Common myeloid progenitor, CD34-positive (primary cell): Measurements from ENCODE around the gene PHKB.

ENCODE experiments used
- CTCF ChIA-PET: fragments of 350-600 bp; sonication (Branson Sonifier 250); formaldehyde crosslinking; loops from one replicate; lab custom pipeline; 2021; ENCODE audit warnings: antibody characterized with exemption; lab: Charles Lee
- POLR2A ChIA-PET: fragments of 350-600 bp; sonication (Branson Sonifier 250); formaldehyde crosslinking; loops from one replicate; lab custom pipeline; 2021; ENCODE audit warnings: antibody characterized with exemption; lab: Charles Lee
- DNase-seq, 3 donors: peaks; one replicate each; pipeline versions ENCODE4 v3.0.0 to v3.0.0-alpha.2; 2013
- H3K27ac ChIP-seq, 2 experiments: 1 replicate in 1 of 2; 2 replicates in 1 of 2; pipeline ENCODE4 v1.7.0; 2013; ENCODE audit warnings: inconsistent platforms in 2 of 2, low read length in 2 of 2, mild to moderate bottlenecking in 2 of 2, low read depth in 1 of 2, moderate library complexity in 1 of 2; ENCODE audit not compliant: severe bottlenecking in 2 of 2, insufficient read depth in 1 of 2, poor library complexity in 1 of 2
- H3K27me3 ChIP-seq, 5 experiments: replicated peaks in 2 of 5; 1 replicate in 3 of 5; 2 replicates in 2 of 5; pipeline versions ENCODE4 v1.6.1 to v1.7.0; 2013; ENCODE audit warnings: low read length in 4 of 5, mild to moderate bottlenecking in 2 of 5, moderate library complexity in 2 of 5, inconsistent platforms in 1 of 5; ENCODE audit not compliant: insufficient read depth in 5 of 5, control insufficient read depth in 4 of 5
- H3K36me3 ChIP-seq, 4 experiments: 1 replicate in 2 of 4; 2 replicates in 2 of 4; pipeline versions ENCODE4 v1.6.1 to v1.7.0; 2013; ENCODE audit warnings: low read length in 3 of 4, control low read depth in 1 of 4, mild to moderate bottlenecking in 1 of 4; ENCODE audit not compliant: control insufficient read depth in 4 of 4, insufficient read depth in 4 of 4
- H3K4me1 ChIP-seq, 4 experiments: 1 replicate in 3 of 4; 2 replicates in 1 of 4; pipeline versions ENCODE4 v1.6.1 to v1.7.1; 2013; ENCODE audit warnings: low read length in 3 of 4, mild to moderate bottlenecking in 3 of 4, control low read depth in 1 of 4, inconsistent platforms in 1 of 4, moderate library complexity in 1 of 4; ENCODE audit not compliant: control insufficient read depth in 4 of 4, insufficient read depth in 4 of 4; ENCODE audit errors: control extremely low read depth in 1 of 4
- H3K4me3 ChIP-seq, 7 experiments: 1 replicate in 4 of 7; 2 replicates in 3 of 7; pipeline versions ENCODE4 v1.5.1 to v1.7.0; 2013; ENCODE audit warnings: mild to moderate bottlenecking in 7 of 7, low read length in 6 of 7, moderate library complexity in 6 of 7, inconsistent platforms in 2 of 7, low read depth in 2 of 7, control low read depth in 1 of 7; ENCODE audit not compliant: insufficient read depth in 4 of 7, control insufficient read depth in 1 of 7; ENCODE audit errors: extremely low read depth in 1 of 7
- H3K9me3 ChIP-seq, 5 experiments: 1 replicate in 4 of 5; 2 replicates in 1 of 5; pipeline versions ENCODE4 v1.6.1 to v1.7.1; 2013; ENCODE audit warnings: low read length in 4 of 5, mild to moderate bottlenecking in 2 of 5, inconsistent platforms in 1 of 5, low read depth in 1 of 5, moderate library complexity in 1 of 5; ENCODE audit not compliant: control insufficient read depth in 4 of 5, insufficient read depth in 2 of 5; ENCODE audit errors: control extremely low read depth in 1 of 5
- WGBS: methylation state at CpG from one replicate; pipeline ENCODE4 v1.1.5; 2013; ENCODE audit not compliant: insufficient coverage; 5-methylcytosine and 5-hydroxymethylcytosine counted together

PHKB gene

DNA sequence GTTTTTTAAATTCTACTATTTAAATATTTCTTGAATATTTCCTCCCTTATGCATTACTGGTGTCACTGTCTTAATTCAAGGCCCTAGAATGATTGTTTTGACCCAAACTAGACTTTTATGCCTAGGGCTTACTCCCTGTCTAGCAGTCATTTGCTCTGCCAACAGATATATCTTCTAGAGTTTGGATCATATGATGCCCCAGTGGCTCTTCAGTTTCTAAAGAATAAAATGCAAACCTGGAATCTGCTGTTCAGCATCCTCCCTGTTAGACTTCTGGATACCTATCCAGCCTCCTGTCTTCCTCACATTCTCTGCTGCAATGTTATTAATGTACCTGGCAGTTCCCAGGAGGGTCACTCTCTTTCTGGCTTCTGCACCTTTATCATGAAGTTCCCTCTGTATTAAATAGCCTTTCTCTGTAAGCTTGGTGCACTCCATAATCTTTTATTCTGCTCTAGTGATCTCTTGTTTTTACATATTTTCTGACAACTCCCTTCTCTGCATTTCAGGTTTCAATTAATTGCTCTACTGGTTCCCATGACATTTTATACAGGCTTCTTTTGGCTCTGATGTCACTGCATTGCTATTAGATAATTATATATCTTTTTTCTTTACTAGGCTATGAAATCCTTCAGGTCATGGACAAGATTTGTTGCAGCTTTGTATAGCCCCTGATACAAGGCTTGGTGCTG is 15.7 kb downstream of the PHKB start:
- H3K27me3 ChIP-seq: no peaks in the 10 kb centered on the region
- no peak for DNase-seq
- CTCF ChIA-PET: interaction anchor here (1.1 to 1.3 kb wide), 2 partner anchors 15 kb away, joined by 3 read pairs; partner anchors contain the start of genes ITFG1 and PHKB
- peaks cover 4 to 9% (median 5%) of the 10 kb centered on the region in 4 experiments for H3K36me3 ChIP-seq
- POLR2A ChIA-PET: interaction anchor here (0.6 kb wide), 1 partner anchor 701 kb away, joined by 3 read pairs; no protein-coding TSS in a partner anchor
- H3K4me1 ChIP-seq: no peaks in the 10 kb centered on the region
- H3K9me3 ChIP-seq: peaks cover 0 to 4% (median 0%) of the 10 kb centered on the region in 5 experiments
- H3K4me3 ChIP-seq: no peak overlapping the region
- no peak overlapping the region for H3K27ac ChIP-seq

DNA sequence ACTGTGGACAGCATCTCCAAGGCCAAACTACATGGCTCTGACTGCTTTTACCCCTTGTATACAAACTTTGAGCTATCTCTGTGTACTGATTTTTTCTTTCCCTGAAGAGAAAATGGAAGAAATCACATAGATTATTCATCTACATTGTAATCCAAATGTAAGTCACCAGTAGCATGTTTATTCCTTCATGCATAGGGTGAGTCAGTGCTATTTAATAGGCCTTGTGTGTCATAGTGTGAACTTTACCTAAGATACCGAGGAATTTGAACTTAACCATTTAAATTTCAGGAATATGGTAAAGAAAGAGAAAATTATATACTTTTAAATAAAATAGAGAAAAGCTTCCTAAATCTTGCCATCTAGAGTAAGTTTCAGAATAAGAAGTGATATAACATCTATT is 16.5 kb downstream of the PHKB start:
- ChIA-PET CTCF (interaction anchor here (0.7 to 1.1 kb wide), 3 partner anchors 9 to 162 kb away, joined by 3 read pairs; no protein-coding TSS in a partner anchor), POLR2A (no interaction called here)

DNA sequence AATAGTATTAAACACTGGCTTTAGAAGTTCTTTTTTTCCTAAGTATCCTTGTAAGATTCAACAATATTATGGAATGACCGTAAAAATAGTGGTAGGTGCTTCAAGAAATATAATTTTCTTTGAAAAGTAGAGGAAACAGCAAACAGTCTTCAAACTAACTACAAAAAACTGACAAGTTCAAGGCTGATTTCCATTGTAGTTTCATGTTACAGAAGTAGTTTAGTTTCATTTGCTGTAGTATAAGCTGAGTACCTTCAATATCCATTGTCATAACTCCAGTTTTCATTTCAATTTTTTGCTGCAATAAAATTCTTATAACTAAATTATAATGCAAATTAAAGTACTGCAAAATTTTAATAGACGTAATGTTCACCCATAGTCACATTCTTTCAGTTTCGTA is 19.3 kb downstream of the PHKB start:
- Histone ChIP-seq H3K4me1 (no peaks in the 10 kb centered on the region), H3K9me3 (peaks cover 0 to 5% (median 2%) of the 10 kb centered on the region in 5 experiments), H3K27me3 (no peaks in the 10 kb centered on the region), H3K36me3 (peaks cover 4 to 11% (median 9%) of the 10 kb centered on the region in 4 experiments), H3K4me3 (no peak overlapping the region), H3K27ac (no peak overlapping the region)
- ChIA-PET POLR2A (no interaction called here), CTCF (no interaction called here)
- WGBS: no CpG with 5 or more reads among the region's 3 CpGs
- no peak for DNase-seq

More for the DNA sequence above, 16.5 kb downstream of the PHKB start:
- WGBS: no CpG with 5 or more reads among the region's 1 CpG
- H3K9me3 ChIP-seq: peaks cover 0 to 4% (median 0%) of the 10 kb centered on the region in 5 experiments
- no peak overlapping the region for H3K4me3 ChIP-seq
- H3K36me3 ChIP-seq: peaks cover 4 to 9% (median 8%) of the 10 kb centered on the region in 4 experiments
- no peaks in the 10 kb centered on the region for H3K4me1 ChIP-seq
- H3K27me3 ChIP-seq: no peaks in the 10 kb centered on the region
- no peak for DNase-seq
- H3K27ac ChIP-seq: no peak overlapping the region

DNA sequence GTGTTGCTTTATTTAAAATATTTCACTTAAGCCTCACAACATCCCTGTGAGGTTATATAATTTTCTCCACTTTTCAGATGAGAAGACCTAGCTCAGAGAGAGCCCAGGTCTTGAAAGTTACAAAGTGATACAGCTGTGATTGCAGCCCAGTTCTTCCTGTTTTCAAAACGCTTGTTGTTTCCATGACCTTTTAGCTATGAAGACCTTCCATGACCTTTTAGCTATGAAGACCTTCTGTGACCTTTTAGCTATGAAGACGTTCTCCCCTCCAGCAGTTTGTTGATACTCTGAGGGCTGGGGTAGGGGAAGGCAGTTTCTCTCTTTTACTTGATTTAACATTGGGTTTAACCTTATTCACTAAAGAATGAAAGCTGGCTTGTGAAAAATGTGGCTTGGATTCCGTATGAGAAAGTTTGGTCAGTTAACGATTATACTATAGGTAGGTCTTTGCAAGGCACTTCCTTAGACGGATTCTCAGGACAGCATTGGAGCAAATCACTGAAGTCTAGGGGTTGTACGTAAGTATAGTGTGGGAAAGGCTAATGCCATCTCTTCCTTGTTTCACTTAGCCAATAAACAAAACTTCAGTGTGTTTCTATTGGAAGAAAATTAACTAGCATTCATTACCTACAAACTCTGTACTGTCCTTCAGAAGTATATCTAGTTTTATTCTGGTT is 20.7 kb downstream of the PHKB start:
- WGBS: 100% methylated on average over 4 of the region's 6 CpGs
- H3K27ac ChIP-seq: no peak overlapping the region
- no peak for DNase-seq
- POLR2A ChIA-PET: no interaction called here
- no peaks in the 10 kb centered on the region for H3K4me1 ChIP-seq
- no peaks in the 10 kb centered on the region for H3K27me3 ChIP-seq
- CTCF ChIA-PET: no interaction called here
- H3K4me3 ChIP-seq: no peak overlapping the region
- H3K36me3 ChIP-seq: peaks cover 4 to 11% (median 9%) of the 10 kb centered on the region in 4 experiments
- H3K9me3 ChIP-seq: peaks cover 0 to 12% (median 4%) of the 10 kb centered on the region in 5 experiments

DNA sequence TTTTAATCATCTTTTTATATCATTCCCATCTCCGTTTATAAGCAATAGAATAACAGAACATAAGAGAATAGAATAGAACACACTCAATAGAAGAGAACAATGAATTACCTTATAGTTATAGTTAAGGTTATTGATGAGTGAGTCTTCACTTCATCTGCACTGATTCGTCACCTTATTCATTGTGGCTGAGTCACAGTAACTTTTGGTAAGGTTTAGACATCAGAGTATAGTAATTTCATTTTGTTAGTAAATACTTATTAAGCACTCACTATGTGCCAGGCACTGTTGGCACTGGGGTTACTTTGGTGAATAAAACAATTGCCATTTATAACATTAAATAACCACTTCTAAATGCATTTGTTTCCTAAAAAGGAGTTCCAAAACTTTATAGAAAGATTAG is 22.5 kb downstream of the PHKB start:
- H3K27me3 ChIP-seq: no peaks in the 10 kb centered on the region
- CTCF ChIA-PET: no interaction called here
- no CpG with 5 or more reads among the region's 2 CpGs for WGBS
- no peak overlapping the region for H3K4me3 ChIP-seq
- no peak for DNase-seq
- H3K36me3 ChIP-seq: peaks cover 5 to 18% (median 8%) of the 10 kb centered on the region in 4 experiments
- no peak overlapping the region for H3K27ac ChIP-seq
- POLR2A ChIA-PET: no interaction called here
- no peaks in the 10 kb centered on the region for H3K4me1 ChIP-seq
- H3K9me3 ChIP-seq: peaks cover 0 to 29% (median 8%) of the 10 kb centered on the region in 5 experiments

DNA sequence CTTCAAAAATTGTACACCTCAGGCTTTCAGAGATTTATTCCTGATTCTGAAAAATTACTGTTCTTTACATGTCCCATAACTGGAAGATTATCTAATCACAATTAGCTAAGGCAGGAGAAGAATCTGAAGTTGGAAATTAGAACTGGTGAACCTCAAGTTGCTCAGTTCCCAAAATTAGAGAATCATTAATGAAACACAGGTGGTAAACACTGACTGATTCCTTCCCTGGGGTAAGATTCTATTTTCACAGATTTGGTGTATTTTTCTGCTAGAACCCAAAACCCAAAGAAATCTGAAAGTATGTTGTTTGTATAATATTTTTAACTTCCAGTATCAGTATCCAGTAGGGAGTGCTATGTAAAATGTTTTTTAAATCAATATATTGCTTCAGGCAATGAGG is 25.7 kb downstream of the PHKB start:
- CTCF ChIA-PET: no interaction called here
- POLR2A ChIA-PET: interaction anchor here (1.0 kb wide), 1 partner anchor 109 kb away, joined by 4 read pairs; no protein-coding TSS in a partner anchor
- Histone ChIP-seq H3K9me3 (peaks cover 3 to 57% (median 18%) of the 10 kb centered on the region in 5 experiments), H3K4me3 (no peak overlapping the region), H3K4me1 (peaks cover 0 to 5% (median 0%) of the 10 kb centered on the region in 4 experiments), H3K36me3 (peaks cover 0 to 24% (median 6%) of the 10 kb centered on the region in 4 experiments), H3K27me3 (no peaks in the 10 kb centered on the region), H3K27ac (no peak overlapping the region)
- DNase-seq: no peak

DNA sequence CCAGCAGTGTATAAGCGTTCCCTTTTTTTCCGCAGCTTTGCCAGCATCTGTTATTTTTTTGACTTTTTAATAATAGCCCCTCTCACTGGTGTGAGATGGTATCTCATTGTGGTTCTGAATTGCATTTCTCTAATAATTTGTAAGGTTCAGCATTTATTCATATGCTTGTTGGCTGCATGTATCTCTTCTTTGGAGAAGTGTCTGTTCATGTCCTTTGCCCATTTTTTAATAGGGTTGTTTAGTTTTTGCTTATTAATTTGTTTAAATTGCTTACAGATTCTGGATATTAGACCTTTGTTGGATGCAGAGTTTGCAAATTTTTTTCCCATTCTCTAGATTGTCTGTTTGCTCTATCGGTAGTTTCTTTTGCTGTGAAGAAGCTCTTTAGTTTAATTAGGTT is 26.9 kb downstream of the PHKB start:
- WGBS: no CpG with 5 or more reads among the region's 3 CpGs
- peaks cover 0 to 23% (median 7%) of the 10 kb centered on the region in 4 experiments for H3K36me3 ChIP-seq
- DNase-seq: no peak
- H3K4me3 ChIP-seq: no peak overlapping the region
- no peaks in the 10 kb centered on the region for H3K27me3 ChIP-seq
- no peak overlapping the region for H3K27ac ChIP-seq
- H3K4me1 ChIP-seq: peaks cover 0 to 17% (median 3%) of the 10 kb centered on the region in 4 experiments
- ChIA-PET POLR2A (no interaction called here), CTCF (interaction anchor here (0.6 kb wide), 1 partner anchor 15 kb away, joined by 3 read pairs; no protein-coding TSS in a partner anchor)
- peaks cover 3 to 67% (median 20%) of the 10 kb centered on the region in 5 experiments for H3K9me3 ChIP-seq
